Ishikawa (cell line): ENCODE measurements around the gene GBA3.

ENCODE experiments used
- CEBPB ChIP-seq: IDR thresholded peaks from 2 replicates; pipeline ENCODE4 v1.6.1; 2012
- CREB1 ChIP-seq: IDR thresholded peaks from 2 replicates; pipeline ENCODE4 v1.6.1; 2012; ENCODE audit warnings: low read depth
- EGR1 ChIP-seq: IDR thresholded peaks from 2 replicates; pipeline ENCODE4 v1.6.1; 2012
- EP300 ChIP-seq: IDR thresholded peaks from 2 replicates; pipeline ENCODE4 v1.6.1; 2012; ENCODE audit warnings: borderline replicate concordance
- MAX ChIP-seq: IDR thresholded peaks from 2 replicates; pipeline ENCODE4 v1.6.1; 2012
- NFIC ChIP-seq: IDR thresholded peaks from 2 replicates; pipeline ENCODE4 v1.6.1; 2012
- RAD21 ChIP-seq: IDR thresholded peaks from 2 replicates; pipeline ENCODE4 v1.6.1; 2012; ENCODE audit warnings: low read depth
- TAF1 ChIP-seq: IDR thresholded peaks from 2 replicates; pipeline ENCODE4 v1.6.1; 2012; ENCODE audit warnings: low read depth, mild to moderate bottlenecking
- TCF12 ChIP-seq: IDR thresholded peaks from 2 replicates; pipeline ENCODE4 v1.6.1; 2012; ENCODE audit warnings: low read depth
- TEAD4 ChIP-seq: IDR thresholded peaks from 2 replicates; pipeline ENCODE4 v1.6.1; 2012
- USF1 ChIP-seq: IDR thresholded peaks from 2 replicates; pipeline ENCODE4 v1.6.1; 2012
- ZBTB7A ChIP-seq: IDR thresholded peaks from 2 replicates; pipeline ENCODE4 v1.6.1; 2012; ENCODE audit warnings: low read depth

GRCh38 chr4:22703912-22704311, 11.2 kb downstream of the GBA3 start:
- TF ChIP-seq TCF12 (no peak), EGR1 (no peak), MAX (no peak), EP300 (no peak), RAD21 (no peak), TEAD4 (no peak), NFIC (no peak), TAF1 (no peak), CREB1 (no peak), CEBPB (no peak), USF1 (no peak), ZBTB7A (no peak)
